IgD-negative memory B cell (primary cell): Measurements from ENCODE around the gene LRBA. TPM values are rescaled to one million over a fixed set of nuclear protein-coding genes. Genes with fewer than 3 reads are reported as not detected.
A peak's percentile ranks its signal among the peaks of the same experiment; 100 is the strongest.

ENCODE experiments used
- H3K27ac Mint-ChIP-seq, 3 donors: one replicate each; pipeline ENCODE4 v1.8.0; 2020 to 2022; ENCODE audit warnings: mild to moderate bottlenecking in 3 of 3, mixed read lengths in 3 of 3, moderate library complexity in 1 of 3
- H3K27me3 Mint-ChIP-seq: one replicate; pipeline ENCODE4 v1.8.0; 2021; ENCODE audit warnings: mixed read lengths
- H3K36me3 Mint-ChIP-seq: one replicate; pipeline ENCODE4 v1.8.0; 2020; ENCODE audit warnings: mild to moderate bottlenecking, mixed read lengths
- H3K4me1 Mint-ChIP-seq, 3 donors: one replicate each; pipeline ENCODE4 v1.8.0; 2020 to 2022; ENCODE audit warnings: mixed read lengths in 3 of 3, mild to moderate bottlenecking in 1 of 3
- H3K4me3 Mint-ChIP-seq, 4 donors: one replicate each; pipeline ENCODE4 v1.8.0; 2020 to 2022; ENCODE audit warnings: mild to moderate bottlenecking in 4 of 4, mixed read lengths in 4 of 4, moderate library complexity in 3 of 4
- H3K9me3 Mint-ChIP-seq, 3 donors: one replicate each; pipeline ENCODE4 v1.8.0; 2020 to 2021; ENCODE audit warnings: mixed read lengths in 3 of 3, mild to moderate bottlenecking in 1 of 3
- polyA plus RNA-seq: library from polyadenylated mRNA; unstranded; fragments of 300-500 nt; fragmentation: Illumina TruSeq; gene quantifications from one replicate; pipeline ENCODE4 v1.2.3, GENCODE V29; 2021

LRBA gene
- polyA plus RNA-seq, 1 donor from 2014 or later = 15.3 TPM

DNA sequence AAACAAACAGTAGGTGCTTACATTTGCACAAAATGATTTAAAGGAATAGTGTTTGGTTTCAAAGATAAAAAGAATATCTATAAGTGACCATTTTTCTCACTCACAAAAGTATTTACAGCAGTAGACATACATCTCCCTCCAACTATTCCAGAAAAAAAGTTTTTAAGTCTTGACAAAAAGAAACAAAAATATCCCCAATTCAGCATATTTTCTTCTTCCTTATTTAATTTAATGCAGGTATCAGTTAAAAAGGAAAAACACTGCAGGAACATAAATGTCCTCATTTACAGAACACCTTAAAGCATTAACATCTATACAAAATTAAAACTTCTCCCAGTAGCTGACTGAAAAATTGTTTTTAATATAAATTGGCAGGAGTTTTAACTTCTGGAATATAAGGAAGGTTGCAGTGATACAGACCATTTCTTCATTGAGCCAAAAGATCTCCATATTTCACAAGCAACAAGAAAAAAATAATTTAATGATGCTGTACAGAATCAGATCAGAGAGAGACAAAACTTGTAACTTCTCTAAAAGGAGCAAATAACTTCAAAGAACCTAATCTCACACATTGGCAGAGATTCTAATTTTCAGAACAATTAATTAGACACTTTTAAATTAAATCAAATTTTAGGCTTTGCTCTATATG lies 428.8 kb downstream of the LRBA start:
- Mint-ChIP-seq H3K27ac (peak overlapping the region in 1 of 3 donors; percentile 6), H3K36me3 (peaks cover 12% of the 10 kb centered on the region), H3K9me3 (peaks cover 0 to 2% (median 2%) of the 10 kb centered on the region in 3 donors)

DNA sequence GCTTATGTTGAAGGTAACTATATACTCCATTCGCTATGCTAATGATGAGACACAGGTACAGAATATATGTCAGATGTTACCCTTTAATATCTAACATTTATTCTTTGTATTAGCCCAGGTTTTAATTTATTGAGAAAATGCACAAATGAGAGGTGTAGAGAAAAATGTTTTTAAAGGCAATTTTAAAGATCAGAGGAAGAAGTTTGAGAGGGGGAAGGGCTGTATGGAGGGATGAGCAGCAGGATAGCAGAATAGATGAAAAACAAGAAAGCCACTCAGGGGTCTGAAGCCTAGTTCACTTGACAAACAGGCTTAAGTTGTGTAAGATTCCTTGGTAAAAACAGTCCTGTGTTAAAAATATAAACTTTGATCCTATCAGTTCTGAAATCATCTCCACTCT lies 429.5 kb downstream of the LRBA start:
- Mint-ChIP-seq H3K27ac (no peak overlapping the region), H3K4me3 (no peak overlapping the region), H3K4me1 (no peaks in the 10 kb centered on the region), H3K9me3 (peaks cover 0 to 2% (median 2%) of the 10 kb centered on the region in 3 donors), H3K27me3 (no peaks in the 10 kb centered on the region), H3K36me3 (peaks cover 11% of the 10 kb centered on the region)

More for the DNA sequence above, 428.8 kb downstream of the LRBA start:
- Mint-ChIP-seq H3K27me3 (no peaks in the 10 kb centered on the region), H3K4me1 (no peaks in the 10 kb centered on the region), H3K4me3 (no peak overlapping the region)

DNA sequence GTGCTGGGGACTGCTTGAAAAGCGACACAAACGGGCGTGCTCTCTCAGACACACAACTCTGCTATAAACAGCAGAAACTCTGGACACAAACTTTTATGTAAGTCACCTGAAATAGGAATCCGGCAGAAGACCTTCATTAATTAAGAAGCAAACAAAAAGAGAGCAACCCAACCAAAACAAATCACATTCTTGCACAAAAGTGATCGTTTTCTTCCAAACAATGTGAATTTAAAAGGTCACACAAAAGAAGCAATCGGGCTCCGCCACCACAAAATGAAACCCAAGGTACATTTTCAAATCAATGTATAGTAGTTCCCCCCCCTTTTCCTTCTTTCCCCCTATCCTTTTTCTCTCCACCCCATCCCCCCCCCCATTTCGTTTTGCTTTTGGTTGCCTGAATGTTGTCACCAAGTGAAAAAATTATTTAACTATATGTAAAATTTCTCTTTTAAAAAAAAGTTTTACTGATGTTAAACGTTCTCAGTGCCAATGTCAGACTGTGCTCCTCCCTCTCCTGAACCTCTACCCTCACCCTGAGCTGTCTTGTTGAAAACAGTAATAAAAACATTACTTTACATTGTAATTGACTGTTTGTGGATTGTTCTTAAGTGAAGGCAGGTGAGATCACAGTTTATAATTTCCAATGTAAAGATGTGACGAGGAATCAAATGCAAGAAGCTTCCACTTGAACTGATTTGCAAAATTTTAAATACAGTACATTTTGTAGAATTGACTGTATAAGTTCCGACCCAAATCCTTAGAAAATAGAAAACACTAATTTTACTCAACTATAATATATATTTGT lies 430.8 kb downstream of the LRBA start:
- Mint-ChIP-seq H3K9me3 (peaks cover 0 to 2% (median 2%) of the 10 kb centered on the region in 3 donors), H3K4me1 (no peaks in the 10 kb centered on the region), H3K36me3 (peaks cover 14% of the 10 kb centered on the region), H3K27ac (no peak overlapping the region), H3K4me3 (no peak overlapping the region), H3K27me3 (no peaks in the 10 kb centered on the region)

DNA sequence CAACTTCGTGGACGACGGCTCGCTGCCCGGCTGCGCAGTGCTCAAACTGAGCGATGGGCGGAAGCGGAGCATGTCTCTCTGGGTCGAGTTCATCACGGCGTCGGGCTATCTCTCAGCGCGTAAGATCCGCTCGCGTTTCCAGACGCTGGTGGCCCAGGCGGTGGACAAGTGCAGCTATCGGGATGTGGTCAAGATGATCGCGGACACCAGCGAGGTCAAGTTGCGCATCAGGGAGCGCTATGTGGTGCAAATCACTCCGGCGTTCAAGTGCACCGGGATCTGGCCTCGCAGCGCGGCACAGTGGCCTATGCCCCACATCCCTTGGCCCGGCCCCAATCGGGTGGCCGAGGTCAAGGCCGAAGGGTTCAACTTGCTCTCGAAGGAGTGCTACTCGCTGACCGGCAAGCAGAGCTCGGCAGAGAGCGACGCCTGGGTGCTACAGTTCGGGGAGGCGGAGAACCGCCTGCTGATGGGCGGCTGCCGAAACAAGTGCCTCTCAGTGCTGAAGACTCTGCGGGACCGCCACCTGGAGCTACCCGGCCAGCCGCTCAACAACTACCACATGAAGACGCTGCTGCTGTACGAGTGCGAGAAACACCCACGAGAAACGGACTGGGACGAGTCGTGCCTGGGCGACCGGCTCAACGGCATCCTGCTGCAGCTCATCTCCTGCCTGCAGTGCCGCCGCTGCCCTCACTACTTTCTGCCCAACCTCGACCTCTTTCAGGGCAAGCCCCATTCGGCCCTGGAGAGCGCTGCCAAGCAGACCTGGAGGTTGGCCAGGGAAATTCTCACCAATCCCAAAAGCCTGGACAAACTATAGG lies 431.6 kb downstream of the LRBA start:
- H3K9me3 Mint-ChIP-seq = peaks cover 0 to 4% (median 2%) of the 10 kb centered on the region in 3 donors
- no peaks in the 10 kb centered on the region for H3K4me1 Mint-ChIP-seq
- no peak overlapping the region for H3K27ac Mint-ChIP-seq
- H3K36me3 Mint-ChIP-seq = peaks cover 18% of the 10 kb centered on the region
- no peak overlapping the region for H3K4me3 Mint-ChIP-seq
- H3K27me3 Mint-ChIP-seq = no peaks in the 10 kb centered on the region

DNA sequence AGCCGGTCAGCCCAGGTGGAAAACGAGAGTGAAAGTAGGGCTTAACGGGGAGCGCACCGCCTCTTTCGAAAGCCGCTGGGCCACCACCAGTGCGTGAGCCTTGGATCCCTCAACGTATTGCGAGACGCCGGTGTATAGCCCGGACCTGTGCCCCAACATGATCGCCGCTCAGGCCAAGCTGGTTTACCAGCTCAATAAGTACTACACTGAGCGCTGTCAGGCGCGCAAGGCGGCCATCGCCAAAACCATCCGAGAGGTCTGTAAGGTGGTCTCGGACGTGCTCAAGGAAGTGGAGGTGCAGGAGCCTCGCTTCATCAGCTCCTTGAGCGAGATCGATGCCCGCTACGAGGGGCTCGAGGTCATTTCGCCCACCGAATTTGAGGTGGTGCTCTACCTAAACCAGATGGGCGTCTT lies 432.2 kb downstream of the LRBA start:
- Mint-ChIP-seq H3K9me3 (peaks cover 0 to 4% (median 2%) of the 10 kb centered on the region in 3 donors), H3K36me3 (peaks cover 18% of the 10 kb centered on the region), H3K4me1 (no peaks in the 10 kb centered on the region)

DNA sequence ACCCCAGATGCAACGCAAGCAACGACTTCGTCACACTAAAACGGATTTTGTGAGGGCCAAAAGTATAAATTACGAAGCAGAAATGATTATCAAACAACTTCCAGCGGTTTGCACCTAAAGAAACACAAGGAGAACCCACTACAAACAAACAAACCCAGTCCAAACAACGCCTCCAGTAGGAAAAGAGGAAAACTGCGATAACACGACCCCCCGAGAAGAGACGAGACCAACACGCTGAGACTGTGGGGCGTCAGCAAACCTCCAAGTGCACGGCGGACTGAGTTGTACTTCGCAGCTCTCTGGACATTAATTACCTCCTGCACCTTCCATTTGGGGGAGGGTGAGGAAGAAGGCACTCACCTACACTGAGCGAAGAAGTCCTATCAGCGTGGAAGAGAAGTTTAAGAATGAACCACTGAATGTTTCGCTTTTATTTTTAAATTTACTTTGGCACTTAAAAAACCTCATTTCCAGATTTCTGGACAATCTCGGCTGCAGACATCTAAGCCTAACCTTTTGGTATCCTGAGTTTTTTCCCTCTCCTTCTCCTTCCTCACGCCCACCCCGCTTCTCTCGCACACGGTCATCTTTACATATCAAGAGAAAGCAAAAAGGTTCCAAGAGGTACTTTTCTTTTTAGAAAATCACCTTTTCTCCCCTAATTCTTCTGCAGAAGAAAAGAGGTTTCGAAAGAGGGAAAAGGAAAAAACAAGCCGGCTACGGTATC lies 432.8 kb downstream of the LRBA start, which contains the start of gene MAB21L2:
TSS of gene MAB21L2 (plus strand) at position 6 of the 727 bp plus-strand sequence. CDS start 879 bp downstream, outside the sequence.
- Mint-ChIP-seq H3K4me3 (peak within 1 kb of the TSS in 1 of 4 donors; percentile 33), H3K4me1 (no peaks in the 10 kb centered on the region), H3K36me3 (peaks cover 18% of the 10 kb centered on the region), H3K27me3 (no peaks in the 10 kb centered on the region), H3K9me3 (peaks cover 0 to 4% (median 2%) of the 10 kb centered on the region in 3 donors), H3K27ac (no peak within 1 kb of the TSS)

More for the DNA sequence above, 432.2 kb downstream of the LRBA start:
- no peak overlapping the region for H3K4me3 Mint-ChIP-seq
- no peaks in the 10 kb centered on the region for H3K27me3 Mint-ChIP-seq
- H3K27ac Mint-ChIP-seq = no peak overlapping the region

DNA sequence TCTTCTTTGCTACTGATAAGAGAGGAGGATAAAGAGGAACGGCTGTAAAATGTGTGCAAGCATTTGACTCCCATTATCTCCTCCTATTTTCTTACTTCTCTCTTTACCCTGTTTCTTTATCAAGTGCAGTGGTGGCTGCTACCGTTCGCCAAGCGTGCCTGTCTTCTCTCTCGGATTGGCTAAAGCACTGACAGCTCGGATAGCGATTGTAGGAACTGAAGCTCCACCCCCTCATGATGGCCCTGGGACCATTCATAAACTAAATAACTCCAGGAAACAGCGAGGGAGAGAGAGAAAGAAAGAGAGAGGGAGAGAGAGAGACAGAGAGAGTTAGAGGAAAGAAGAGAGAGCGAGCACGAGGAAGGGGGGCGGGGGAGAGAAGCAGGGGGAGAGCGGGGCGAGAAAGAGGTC lies 433.4 kb downstream of the LRBA start:
- H3K36me3 Mint-ChIP-seq = peaks cover 18% of the 10 kb centered on the region
- H3K27me3 Mint-ChIP-seq = no peaks in the 10 kb centered on the region
- H3K27ac Mint-ChIP-seq = no peak overlapping the region
- H3K9me3 Mint-ChIP-seq = peaks cover 0 to 4% (median 2%) of the 10 kb centered on the region in 3 donors
- H3K4me3 Mint-ChIP-seq = no peak overlapping the region
- no peaks in the 10 kb centered on the region for H3K4me1 Mint-ChIP-seq

DNA sequence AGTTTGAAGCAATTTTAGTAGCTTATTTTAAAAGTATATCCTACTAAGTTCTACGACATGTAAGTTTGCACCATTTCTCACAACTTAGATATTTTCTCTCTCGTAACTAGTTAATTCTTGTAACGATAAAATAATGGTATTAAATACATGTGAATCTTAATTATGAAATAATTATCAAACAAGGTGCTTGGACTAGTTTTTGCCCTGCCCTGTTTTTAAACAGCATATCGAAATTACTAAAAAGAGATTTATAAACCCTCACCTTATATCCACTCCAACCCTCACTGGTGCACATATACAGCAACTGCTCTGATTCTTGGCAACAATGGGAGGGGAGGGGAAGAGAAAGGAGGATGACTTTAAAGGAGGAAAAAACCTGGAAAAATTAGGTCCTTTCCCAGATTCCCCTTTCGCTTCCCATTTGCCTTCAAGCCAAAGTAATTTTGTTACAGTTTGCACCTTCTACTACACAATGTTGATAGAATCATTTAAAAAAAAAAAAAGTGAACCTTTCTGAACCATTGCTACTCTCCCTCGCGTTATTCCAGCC lies 434.0 kb downstream of the LRBA start:
- H3K4me1 Mint-ChIP-seq = no peaks in the 10 kb centered on the region
- no peaks in the 10 kb centered on the region for H3K27me3 Mint-ChIP-seq
- peaks cover 0 to 4% (median 2%) of the 10 kb centered on the region in 3 donors for H3K9me3 Mint-ChIP-seq
- H3K36me3 Mint-ChIP-seq = peaks cover 18% of the 10 kb centered on the region
- no peak overlapping the region for H3K27ac Mint-ChIP-seq
- no peak overlapping the region for H3K4me3 Mint-ChIP-seq

DNA sequence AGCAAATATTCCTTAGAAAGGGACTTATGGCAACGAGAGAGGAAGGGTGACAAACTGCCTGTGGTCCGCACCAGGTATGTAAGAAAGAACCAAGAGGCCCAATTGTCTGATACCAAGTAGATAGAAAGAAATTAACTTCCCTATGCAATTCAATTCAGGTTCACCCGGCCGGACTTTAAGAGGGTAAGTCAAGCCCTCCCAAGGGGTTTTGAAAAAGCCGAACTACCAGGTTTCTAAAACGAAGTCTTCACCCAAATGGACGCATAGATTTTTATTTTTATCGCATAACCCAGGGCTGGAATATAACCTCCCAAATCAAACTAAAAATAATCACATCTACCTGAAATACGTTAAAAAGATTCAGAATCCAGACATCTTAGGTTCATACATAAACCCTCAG lies 434.8 kb downstream of the LRBA start:
- H3K9me3 Mint-ChIP-seq = peaks cover 0 to 4% (median 2%) of the 10 kb centered on the region in 3 donors
- H3K4me3 Mint-ChIP-seq = no peak overlapping the region
- H3K27ac Mint-ChIP-seq = peak overlapping the region in 1 of 3 donors; percentile 67
- peaks cover 17% of the 10 kb centered on the region for H3K36me3 Mint-ChIP-seq
- no peaks in the 10 kb centered on the region for H3K4me1 Mint-ChIP-seq
- no peaks in the 10 kb centered on the region for H3K27me3 Mint-ChIP-seq

DNA sequence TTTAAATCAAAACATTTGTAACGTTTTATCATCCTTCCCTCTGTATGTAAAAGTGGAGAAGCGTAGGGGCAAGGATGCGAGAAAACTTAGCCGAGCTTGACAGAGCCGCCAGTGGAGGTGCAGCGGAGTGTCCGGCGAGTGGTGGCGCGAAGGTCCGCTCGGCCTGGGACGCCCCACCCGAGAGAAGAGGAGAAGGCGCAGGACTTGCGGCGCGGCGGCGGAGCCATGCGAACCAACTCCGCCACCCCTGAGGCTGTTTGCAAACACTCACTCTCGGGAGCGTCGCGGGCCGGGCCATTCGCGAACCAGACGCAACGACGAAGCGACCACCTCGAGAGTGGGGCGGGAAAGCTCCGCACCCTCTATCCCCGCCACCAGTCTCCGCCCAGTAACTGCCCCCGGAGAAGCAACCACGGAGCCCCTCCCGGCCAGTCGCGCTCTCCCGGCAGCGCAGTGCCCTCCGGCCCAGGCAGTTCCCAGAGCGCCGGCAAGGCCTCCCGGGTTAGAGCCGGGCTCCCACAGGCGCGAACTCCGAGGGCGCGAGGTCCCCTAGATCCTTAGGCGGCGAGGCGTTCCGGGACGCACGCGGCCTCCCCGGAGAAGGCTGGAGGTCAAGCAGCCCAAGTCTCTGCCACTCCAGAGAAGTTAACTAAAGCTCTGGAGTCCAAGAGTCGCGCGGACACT lies 435.4 kb downstream of the LRBA start:
- peaks cover 0 to 4% (median 2%) of the 10 kb centered on the region in 3 donors for H3K9me3 Mint-ChIP-seq
- H3K27me3 Mint-ChIP-seq = no peaks in the 10 kb centered on the region
- no peak overlapping the region for H3K4me3 Mint-ChIP-seq
- H3K4me1 Mint-ChIP-seq = no peaks in the 10 kb centered on the region
- H3K36me3 Mint-ChIP-seq = peaks cover 16% of the 10 kb centered on the region
- no peak overlapping the region for H3K27ac Mint-ChIP-seq

DNA sequence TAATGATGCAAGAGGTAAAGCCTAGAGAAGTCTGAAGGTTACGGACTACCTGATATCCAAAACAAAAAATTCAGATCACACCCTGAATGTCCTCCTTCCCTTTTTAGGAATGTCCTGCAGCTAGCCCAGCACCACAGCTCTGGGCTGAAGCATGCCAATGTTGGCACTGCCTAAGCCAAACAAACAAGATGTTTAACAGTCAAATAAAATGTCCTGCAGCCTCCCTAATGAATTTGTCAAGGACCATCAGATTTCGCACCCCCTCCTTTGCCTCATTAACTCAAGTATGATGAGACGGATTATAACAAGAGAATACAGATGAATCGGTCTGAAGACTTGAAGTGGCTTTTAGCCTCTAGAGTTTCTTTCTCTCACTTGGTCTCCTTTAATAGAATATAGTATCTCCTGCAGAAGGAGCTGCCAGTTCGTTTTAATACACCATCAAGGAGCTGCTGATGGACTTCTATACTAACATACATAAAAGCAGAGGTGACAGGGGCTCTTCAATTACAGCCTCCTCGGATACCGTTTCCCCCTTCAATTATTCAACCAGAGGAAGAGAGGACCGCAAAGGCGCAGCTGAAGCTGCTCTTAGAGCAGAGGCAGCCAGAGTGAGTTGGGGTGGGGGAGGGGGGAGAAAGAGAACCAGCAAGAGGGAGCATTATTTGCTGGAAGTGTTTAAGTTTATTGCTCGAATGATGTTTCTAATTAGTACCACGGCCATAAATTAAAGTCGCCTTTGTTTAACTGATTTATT lies 436.2 kb downstream of the LRBA start:
- no peaks in the 10 kb centered on the region for H3K27me3 Mint-ChIP-seq
- H3K27ac Mint-ChIP-seq = no peak overlapping the region
- H3K4me1 Mint-ChIP-seq = no peaks in the 10 kb centered on the region
- peaks cover 13% of the 10 kb centered on the region for H3K36me3 Mint-ChIP-seq
- H3K4me3 Mint-ChIP-seq = no peak overlapping the region
- peaks cover 0 to 2% (median 2%) of the 10 kb centered on the region in 3 donors for H3K9me3 Mint-ChIP-seq

DNA sequence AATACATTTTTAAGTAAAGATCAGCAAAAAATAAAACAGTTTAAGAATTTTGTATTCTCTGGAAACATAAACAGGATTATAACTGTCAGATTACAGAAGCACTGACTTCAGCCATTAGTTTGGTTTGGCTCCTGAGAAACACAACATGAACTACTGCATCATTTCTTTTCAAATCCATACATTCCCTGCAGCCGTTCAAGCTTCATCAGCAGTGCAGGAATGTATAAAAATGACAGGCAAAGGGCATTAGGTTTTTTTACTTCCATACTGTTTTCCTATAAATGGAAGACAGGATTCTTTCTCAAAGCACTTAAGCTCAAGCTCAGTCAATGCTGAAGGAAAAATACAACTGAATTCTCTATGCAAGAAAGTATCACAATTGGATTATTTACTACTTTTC lies 437.3 kb downstream of the LRBA start:
- Mint-ChIP-seq H3K9me3 (peaks cover 0 to 2% (median 0%) of the 10 kb centered on the region in 3 donors), H3K4me3 (no peak overlapping the region), H3K27ac (no peak overlapping the region), H3K36me3 (peaks cover 13% of the 10 kb centered on the region), H3K27me3 (no peaks in the 10 kb centered on the region), H3K4me1 (no peaks in the 10 kb centered on the region)

DNA sequence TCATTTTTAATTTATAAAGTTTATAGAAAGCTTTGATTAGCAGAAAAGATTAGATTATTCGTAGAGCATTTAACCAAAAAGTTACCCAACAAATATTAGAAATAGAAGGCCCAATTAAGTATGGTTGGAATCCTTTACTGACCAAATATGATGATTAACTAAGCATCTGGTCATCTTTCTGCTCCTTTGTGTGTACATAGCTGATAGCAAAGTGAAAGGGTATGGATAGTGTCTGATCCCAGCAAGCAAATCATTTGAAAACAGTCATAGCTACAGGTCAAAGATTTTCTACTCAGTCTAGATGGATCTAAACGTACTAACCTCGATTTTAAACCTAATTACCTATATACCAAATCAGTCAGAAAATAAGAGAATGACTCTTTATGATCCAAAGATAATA lies 440.4 kb downstream of the LRBA start:
- H3K36me3 Mint-ChIP-seq = peaks cover 10% of the 10 kb centered on the region
- H3K4me1 Mint-ChIP-seq = no peaks in the 10 kb centered on the region
- H3K27ac Mint-ChIP-seq = no peak overlapping the region
- H3K4me3 Mint-ChIP-seq = no peak overlapping the region
- peaks cover 0 to 2% (median 0%) of the 10 kb centered on the region in 3 donors for H3K9me3 Mint-ChIP-seq
- H3K27me3 Mint-ChIP-seq = no peaks in the 10 kb centered on the region
